Epithelial cell of esophagus (primary cell): ENCODE measurements around the gene SNX24.
A peak's percentile ranks its signal among the peaks of the same experiment; 100 is the strongest.

Experiments used
- DNase-seq: peaks from one replicate; pipeline ENCODE4 v3.0.0; 2010; ENCODE audit warnings: low read depth
- H3K4me3 ChIP-seq: 2 replicates; pipeline ENCODE4 v1.5.1; 2011; ENCODE audit warnings: mild to moderate bottlenecking, low read length, control low read depth
- CTCF ChIP-seq: IDR thresholded peaks from 2 replicates; pipeline ENCODE4 v1.5.1; 2011; ENCODE audit warnings: low read depth, mild to moderate bottlenecking, low read length, control low read depth, inconsistent platforms; ENCODE audit not compliant: insufficient read depth; ENCODE audit errors: missing control alignments

The SNX24 gene

GRCh38 chr5:123007754-123008153, 162.3 kb downstream of the SNX24 start:
- no peak overlapping the region for H3K4me3 ChIP-seq
- no peak for DNase-seq
- no peak for TF ChIP-seq CTCF

GRCh38 chr5:123012321-123012720, 166.9 kb downstream of the SNX24 start:
- no peak overlapping the region for H3K4me3 ChIP-seq
- no peak for TF ChIP-seq CTCF

GRCh38 chr5:123014689-123015088, 169.3 kb downstream of the SNX24 start:
- H3K4me3 ChIP-seq = no peak overlapping the region
- TF ChIP-seq CTCF = no peak
- DNase-seq = no peak

More at GRCh38 chr5:123012321-123012720, 166.9 kb downstream of the SNX24 start:
- DNase-seq = no peak

GRCh38 chr5:123028222-123028621, 182.8 kb downstream of the SNX24 start:
- no peak for TF ChIP-seq CTCF
- no peak for DNase-seq
- no peak overlapping the region for H3K4me3 ChIP-seq

- peak; percentile 37 for DNase-seq
- no peak for TF ChIP-seq CTCF
- no peak overlapping the region for H3K4me3 ChIP-seq
Observed at GRCh38 chr5:123033157-123033671, 187.8 kb downstream of the SNX24 start.

- H3K4me3 ChIP-seq = peak overlapping the region; percentile 69
- TF ChIP-seq CTCF = no peak
- peak; percentile 72 for DNase-seq
Observed at GRCh38 chr5:123035360-123035917, 190.0 kb downstream of the SNX24 start.

- DNase-seq = peak; percentile 59
- H3K4me3 ChIP-seq = peak overlapping the region; percentile 69
- no peak for TF ChIP-seq CTCF
Observed at GRCh38 chr5:123035918-123036390, 190.5 kb downstream of the SNX24 start.
